ENCODE measurements around the gene SYT17.

- no peak for TF ChIP-seq CTCF (IDR thresholded peaks at IDR 0.05; ENCODE audit: borderline replicate concordance, extremely low read depth, low read length, poor library complexity, severe bottlenecking)
- no peak for TF ChIP-seq EZH2 (IDR thresholded peaks at IDR 0.05; ENCODE audit: borderline replicate concordance, low read depth, low read length, severe bottlenecking)
Measured at GRCh38 chr16:19228052-19228451, 60.0 kb downstream of the SYT17 start.

Measured in DND-41 (cell line).